Bronchial epithelial cell (primary cell): ENCODE results near the gene HSDL1. TPM values are rescaled to one million over a fixed set of nuclear protein-coding genes. Genes with fewer than 3 reads are reported as not detected.

Experiments used
- DNase-seq: peaks from one replicate; pipeline ENCODE4 v3.0.0-alpha.2; 2010; ENCODE audit warnings: low read depth
- FAIRE-seq: peaks from 2 replicates; lab custom pipeline; 2011; peaks lifted over from hg19 to GRCh38; lab: Jason Lieb, UNC
- H3K27me3 ChIP-seq: 2 replicates; pipeline ENCODE4 v1.5.1; 2011; ENCODE audit warnings: low read length; ENCODE audit not compliant: control insufficient read depth, insufficient read depth
- H3K36me3 ChIP-seq: 2 replicates; pipeline ENCODE4 v1.5.1; 2011; ENCODE audit warnings: low read length; ENCODE audit not compliant: control insufficient read depth, insufficient read depth
- H3K4me3 ChIP-seq: 2 replicates; pipeline ENCODE4 v1.5.1; 2011; ENCODE audit warnings: mild to moderate bottlenecking, low read depth, low read length, control low read depth
- total RNA-seq: library from RNA; depleted of rRNA; stranded (reverse); fragments of >200 nt; gene quantifications from 2 replicates; pipeline ENCODE4 v1.2.1, GENCODE V29; 2014
- TF ChIP-seq, protein P1 (sequence below): IDR thresholded peaks from 2 replicates; pipeline ENCODE4 v1.5.1; 2011; ENCODE audit warnings: mild to moderate bottlenecking, moderate library complexity, low read length, control low read depth, inconsistent platforms; ENCODE audit not compliant: insufficient read depth, severe bottlenecking

Gene HSDL1
- total RNA-seq, 1 donor from 2014 or later = 36.3 TPM

- Histone ChIP-seq H3K4me3 (no peak overlapping the region), H3K27me3 (no peaks in the 10 kb centered on the region), H3K36me3 (peaks cover 15% of the 10 kb centered on the region)
- FAIRE-seq (no peak), DNase-seq (peak; percentile 44)
- TF ChIP-seq, protein P1, sequence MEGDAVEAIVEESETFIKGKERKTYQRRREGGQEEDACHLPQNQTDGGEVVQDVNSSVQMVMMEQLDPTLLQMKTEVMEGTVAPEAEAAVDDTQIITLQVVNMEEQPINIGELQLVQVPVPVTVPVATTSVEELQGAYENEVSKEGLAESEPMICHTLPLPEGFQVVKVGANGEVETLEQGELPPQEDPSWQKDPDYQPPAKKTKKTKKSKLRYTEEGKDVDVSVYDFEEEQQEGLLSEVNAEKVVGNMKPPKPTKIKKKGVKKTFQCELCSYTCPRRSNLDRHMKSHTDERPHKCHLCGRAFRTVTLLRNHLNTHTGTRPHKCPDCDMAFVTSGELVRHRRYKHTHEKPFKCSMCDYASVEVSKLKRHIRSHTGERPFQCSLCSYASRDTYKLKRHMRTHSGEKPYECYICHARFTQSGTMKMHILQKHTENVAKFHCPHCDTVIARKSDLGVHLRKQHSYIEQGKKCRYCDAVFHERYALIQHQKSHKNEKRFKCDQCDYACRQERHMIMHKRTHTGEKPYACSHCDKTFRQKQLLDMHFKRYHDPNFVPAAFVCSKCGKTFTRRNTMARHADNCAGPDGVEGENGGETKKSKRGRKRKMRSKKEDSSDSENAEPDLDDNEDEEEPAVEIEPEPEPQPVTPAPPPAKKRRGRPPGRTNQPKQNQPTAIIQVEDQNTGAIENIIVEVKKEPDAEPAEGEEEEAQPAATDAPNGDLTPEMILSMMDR = no peak
Measured at GRCh38 chr16:84080378-84080777, 64.6 kb downstream of the HSDL1 start.

GRCh38 chr16:84079664-84080063, 65.3 kb downstream of the HSDL1 start:
- H3K4me3 ChIP-seq = no peak overlapping the region
- H3K27me3 ChIP-seq = no peaks in the 10 kb centered on the region
- FAIRE-seq = no peak
- TF ChIP-seq, protein P1 = no peak
- peaks cover 18% of the 10 kb centered on the region for H3K36me3 ChIP-seq
- no peak for DNase-seq

GRCh38 chr16:84075376-84075775, 69.6 kb downstream of the HSDL1 start:
- Histone ChIP-seq H3K4me3 (no peak overlapping the region), H3K36me3 (peaks cover 16% of the 10 kb centered on the region), H3K27me3 (no peaks in the 10 kb centered on the region)
- TF ChIP-seq, protein P1 = no peak
- FAIRE-seq (no peak), DNase-seq (no peak)

GRCh38 chr16:84074721-84075120, 70.3 kb downstream of the HSDL1 start:
- Histone ChIP-seq H3K27me3 (no peaks in the 10 kb centered on the region), H3K4me3 (no peak overlapping the region), H3K36me3 (peaks cover 16% of the 10 kb centered on the region)
- FAIRE-seq (no peak), DNase-seq (no peak)
- TF ChIP-seq, protein P1 = no peak

Other genes with a start within 250 kb of the HSDL1 start
- 2.4 and 2.6 TPM in 2 replicates for gene MLYCD, start 246.1 kb downstream of the HSDL1 start, total RNA-seq
- gene OSGIN1, start 191.9 kb downstream of the HSDL1 start, total RNA-seq = 1.1 and 1.8 TPM in 2 replicates
- not detected in 2 replicates for gene NECAB2, start 176.9 kb downstream of the HSDL1 start, total RNA-seq
- gene SLC38A8, start 102.4 kb downstream of the HSDL1 start, total RNA-seq = not detected in 2 replicates
- 63.4 and 67.3 TPM in 2 replicates for gene MBTPS1, start 28.2 kb downstream of the HSDL1 start, total RNA-seq
- not detected in 2 replicates for gene DNAAF1, start 131 bp upstream of the HSDL1 start, total RNA-seq
- 7.3 and 7.9 TPM in 2 replicates for gene TAF1C, start 41.9 kb upstream of the HSDL1 start, total RNA-seq
- not detected in 2 replicates for gene ADAD2, start 46.0 kb upstream of the HSDL1 start, total RNA-seq
- not detected in 2 replicates for gene KCNG4, start 94.8 kb upstream of the HSDL1 start, total RNA-seq
- not detected in 2 replicates for gene WFDC1, start 149.7 kb upstream of the HSDL1 start, total RNA-seq
- 32.1 and 204 TPM in 2 replicates for gene ATP2C2, start 223.4 kb upstream of the HSDL1 start, total RNA-seq